Liver (tissue), 3 donors: Measurements from ENCODE around the gene CENPX.

Source experiments
- EGR1 ChIP-seq, 2 donors: IDR thresholded peaks; 2 replicates each; pipeline ENCODE4 v1.6.1; 2016 to 2018; ENCODE audit warnings: antibody characterized with exemption in 2 of 2, low read depth in 2 of 2
- HNF4A ChIP-seq, 2 donors: conservative IDR thresholded peaks; 2 replicates each; pipeline ENCODE4 v1.6.1; 2016; ENCODE audit warnings: antibody characterized with exemption in 2 of 2, mild to moderate bottlenecking in 2 of 2
- HNF4G ChIP-seq: IDR thresholded peaks from 2 replicates; pipeline ENCODE4 v1.6.1; 2016; ENCODE audit warnings: antibody characterized with exemption
- TAF1 ChIP-seq: conservative IDR thresholded peaks from 2 replicates; pipeline ENCODE4 v1.6.1; 2016; ENCODE audit warnings: antibody characterized with exemption, mild to moderate bottlenecking
- TF ChIP-seq, protein P1 (sequence below): fragments of 150-350 bp; IDR thresholded peaks from 2 replicates; pipeline ENCODE4 v1.5.1; 2017; ENCODE audit warnings: improper control_type of control experiment, low read depth, low read length; ENCODE audit not compliant: missing input control
- TF ChIP-seq, protein P2 (sequence below): IDR thresholded peaks from 2 replicates; pipeline ENCODE4 v1.6.1; 2016; ENCODE audit warnings: antibody characterized with exemption, mild to moderate bottlenecking
- donor health status: healthy.
- donor health status: healthy.

- TF ChIP-seq EGR1 (IDR thresholded peaks at IDR 0.05; ENCODE audit: low read depth in 2 of 2) (no peak), HNF4A (conservative IDR thresholded peaks at IDR 0.05) (no peak), HNF4G (no peak), TAF1 (no peak)
- TF ChIP-seq, protein P1, sequence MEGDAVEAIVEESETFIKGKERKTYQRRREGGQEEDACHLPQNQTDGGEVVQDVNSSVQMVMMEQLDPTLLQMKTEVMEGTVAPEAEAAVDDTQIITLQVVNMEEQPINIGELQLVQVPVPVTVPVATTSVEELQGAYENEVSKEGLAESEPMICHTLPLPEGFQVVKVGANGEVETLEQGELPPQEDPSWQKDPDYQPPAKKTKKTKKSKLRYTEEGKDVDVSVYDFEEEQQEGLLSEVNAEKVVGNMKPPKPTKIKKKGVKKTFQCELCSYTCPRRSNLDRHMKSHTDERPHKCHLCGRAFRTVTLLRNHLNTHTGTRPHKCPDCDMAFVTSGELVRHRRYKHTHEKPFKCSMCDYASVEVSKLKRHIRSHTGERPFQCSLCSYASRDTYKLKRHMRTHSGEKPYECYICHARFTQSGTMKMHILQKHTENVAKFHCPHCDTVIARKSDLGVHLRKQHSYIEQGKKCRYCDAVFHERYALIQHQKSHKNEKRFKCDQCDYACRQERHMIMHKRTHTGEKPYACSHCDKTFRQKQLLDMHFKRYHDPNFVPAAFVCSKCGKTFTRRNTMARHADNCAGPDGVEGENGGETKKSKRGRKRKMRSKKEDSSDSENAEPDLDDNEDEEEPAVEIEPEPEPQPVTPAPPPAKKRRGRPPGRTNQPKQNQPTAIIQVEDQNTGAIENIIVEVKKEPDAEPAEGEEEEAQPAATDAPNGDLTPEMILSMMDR, result no peak
- TF ChIP-seq, protein P2, sequence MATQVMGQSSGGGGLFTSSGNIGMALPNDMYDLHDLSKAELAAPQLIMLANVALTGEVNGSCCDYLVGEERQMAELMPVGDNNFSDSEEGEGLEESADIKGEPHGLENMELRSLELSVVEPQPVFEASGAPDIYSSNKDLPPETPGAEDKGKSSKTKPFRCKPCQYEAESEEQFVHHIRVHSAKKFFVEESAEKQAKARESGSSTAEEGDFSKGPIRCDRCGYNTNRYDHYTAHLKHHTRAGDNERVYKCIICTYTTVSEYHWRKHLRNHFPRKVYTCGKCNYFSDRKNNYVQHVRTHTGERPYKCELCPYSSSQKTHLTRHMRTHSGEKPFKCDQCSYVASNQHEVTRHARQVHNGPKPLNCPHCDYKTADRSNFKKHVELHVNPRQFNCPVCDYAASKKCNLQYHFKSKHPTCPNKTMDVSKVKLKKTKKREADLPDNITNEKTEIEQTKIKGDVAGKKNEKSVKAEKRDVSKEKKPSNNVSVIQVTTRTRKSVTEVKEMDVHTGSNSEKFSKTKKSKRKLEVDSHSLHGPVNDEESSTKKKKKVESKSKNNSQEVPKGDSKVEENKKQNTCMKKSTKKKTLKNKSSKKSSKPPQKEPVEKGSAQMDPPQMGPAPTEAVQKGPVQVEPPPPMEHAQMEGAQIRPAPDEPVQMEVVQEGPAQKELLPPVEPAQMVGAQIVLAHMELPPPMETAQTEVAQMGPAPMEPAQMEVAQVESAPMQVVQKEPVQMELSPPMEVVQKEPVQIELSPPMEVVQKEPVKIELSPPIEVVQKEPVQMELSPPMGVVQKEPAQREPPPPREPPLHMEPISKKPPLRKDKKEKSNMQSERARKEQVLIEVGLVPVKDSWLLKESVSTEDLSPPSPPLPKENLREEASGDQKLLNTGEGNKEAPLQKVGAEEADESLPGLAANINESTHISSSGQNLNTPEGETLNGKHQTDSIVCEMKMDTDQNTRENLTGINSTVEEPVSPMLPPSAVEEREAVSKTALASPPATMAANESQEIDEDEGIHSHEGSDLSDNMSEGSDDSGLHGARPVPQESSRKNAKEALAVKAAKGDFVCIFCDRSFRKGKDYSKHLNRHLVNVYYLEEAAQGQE, result no peak
Measured at GRCh38 chr17:81983639-81984373, 38.9 kb downstream of the CENPX start.
